ENCODE results near the gene PTDSS2. TPM values are rescaled to one million over a fixed set of nuclear protein-coding genes. Genes with fewer than 3 reads are reported as not detected.

PTDSS2 gene
- total and polyA plus RNA-seq, 2 donors (not counting 1 experiment from before 2014, with no cell fraction given): 22.1 to 29.0 TPM

- Histone ChIP-seq H3K79me2 (ENCODE audit: control insufficient read depth, insufficient read depth, low read length) (peaks cover 6% of the 10 kb centered on the region), H3K27me3 (replicated peaks in 1 of 4; ENCODE audit: control extremely low read depth in 1 of 4, control insufficient read depth in 3 of 4, insufficient read depth in 4 of 4, low read length in 3 of 4) (no peaks in the 10 kb centered on the region), H3K27ac (ENCODE audit: low read length in 2 of 2) (no peak overlapping the region), H3K36me3 (replicated peaks in 1 of 2; ENCODE audit: control extremely low read depth in 1 of 2, control insufficient read depth in 1 of 2, extremely low read depth in 1 of 2, insufficient read depth in 2 of 2, low read length in 1 of 2) (peaks cover 0 to 25% of the 10 kb centered on the region in 2 experiments), H4K20me1 (ENCODE audit: control insufficient read depth, insufficient read depth, low read length, poor library complexity, severe bottlenecking) (peaks cover 28% of the 10 kb centered on the region), H3K4me3 (ENCODE audit: control extremely low read depth in 1 of 5, extremely low read depth in 1 of 5, insufficient read depth in 1 of 5, low read depth in 2 of 5, low read length in 4 of 5) (no peak overlapping the region), H3K4me2 (replicated peaks; ENCODE audit: low read depth, low read length, poor library complexity, severe bottlenecking) (no peak overlapping the region), H2AFZ (ENCODE audit: insufficient read depth, low read depth, low read length, poor library complexity, severe bottlenecking) (no peak overlapping the region), H3K4me1 (ENCODE audit: control insufficient read depth in 2 of 2, insufficient read depth in 2 of 2, low read length in 2 of 2) (peaks cover 0 to 3% of the 10 kb centered on the region in 2 donors), H3K9ac (ENCODE audit: low read length) (no peak overlapping the region), H3K9me3 (ENCODE audit: control extremely low read depth in 1 of 3, control insufficient read depth in 2 of 3, insufficient read depth in 1 of 3, low read length in 2 of 3) (no peaks in the 10 kb centered on the region)
- POLR2A ChIA-PET: no interaction called here
- ATAC-seq (ENCODE audit: low read depth) (no peak), DNase-seq (peak; percentile 22)
- TF ChIP-seq CTCF (IDR thresholded peaks at IDR 0.05): no peak
- no peak for TF ChIP-seq EZH2 (IDR thresholded peaks at IDR 0.05; ENCODE audit: borderline replicate concordance, insufficient read depth, low read depth, low read length, poor library complexity, severe bottlenecking)
- 92% methylated on average over 29 of the region's 29 CpGs for WGBS (ENCODE audit: insufficient coverage)
- Mint-ChIP-seq H3K27ac (no peak overlapping the region), H3K4me1 (peaks cover 3% of the 10 kb centered on the region), H3K27me3 (no peaks in the 10 kb centered on the region), H3K9me3 (ENCODE audit: insufficient read depth) (no peaks in the 10 kb centered on the region), H3K4me3 (no peak overlapping the region)
- intact Hi-C loops (cut with micrococcal nuclease): no loop called here
- CTCF ChIA-PET: interaction anchor here (1.0 kb wide), 1 partner anchor 10 kb away, joined by 3 read pairs; no protein-coding TSS in a partner anchor
Measured at GRCh38 chr11:528815-529727, 79.0 kb downstream of the PTDSS2 start.

Measured in B cell (primary cell).